K562 (cell line): ENCODE data around the gene LPIN1. TPM values are rescaled to one million over a fixed set of nuclear protein-coding genes. Genes with fewer than 3 reads are reported as not detected.

ENCODE experiments used
- ATF2 ChIP-seq: sonication (generic); formaldehyde crosslinking; IDR thresholded peaks from 2 replicates; pipeline ENCODE4 v1.8.1; 2022; ENCODE audit warnings: missing genetic modification reagents
- ATF7 ChIP-seq: fragments of 450-650 bp; IDR thresholded peaks from 2 replicates; pipeline ENCODE4 v1.7.1; 2014; ENCODE audit warnings: mild to moderate bottlenecking, moderate library complexity
- CBX3 ChIP-seq, 2 experiments: IDR thresholded peaks; 1 replicate in 1 of 2; 2 replicates in 1 of 2; pipeline ENCODE4 v1.6.1; 2012; ENCODE audit warnings: inconsistent platforms in 2 of 2, low read length in 2 of 2, borderline replicate concordance in 1 of 2, control low read depth in 1 of 2
- CCNT2 ChIP-seq: IDR thresholded peaks from 2 replicates; pipeline ENCODE4 v1.6.1; 2011; ENCODE audit warnings: borderline replicate concordance, low read depth, mild to moderate bottlenecking, moderate library complexity, mixed read lengths, low read length; ENCODE audit not compliant: insufficient read length; ENCODE audit errors: extremely low read depth
- HLTF ChIP-seq: fragments of 450-650 bp; IDR thresholded peaks from 2 replicates; pipeline ENCODE4 v1.6.1; 2016
- KAT7 ChIP-seq: sonication (generic); formaldehyde crosslinking; IDR thresholded peaks from 2 replicates; pipeline ENCODE4 v1.8.0; 2022; ENCODE audit warnings: missing genetic modification reagents, mild to moderate bottlenecking, borderline replicate concordance
- MYC ChIP-seq, 2 experiments: fragments of 250-450 bp in 1 of 2; sonication (Bioruptor Pico) in 1 of 2; IDR thresholded peaks; 2 replicates each; pipeline versions ENCODE4 v1.5.1 to v1.6.1; 2012 to 2021; ENCODE audit warnings: low read depth in 2 of 2, borderline replicate concordance in 1 of 2, improper control_type of control experiment in 1 of 2, low read length in 1 of 2, mild to moderate bottlenecking in 1 of 2, moderate library complexity in 1 of 2
- NEUROD1 ChIP-seq: fragments of 150-350 bp; IDR thresholded peaks from 2 replicates; pipeline ENCODE4 v1.6.1; 2014; ENCODE audit warnings: borderline replicate concordance, low read length, low read depth; ENCODE audit not compliant: partially characterized antibody
- NR2C2 ChIP-seq, 2 experiments: fragments of 200-800 bp in 1 of 2; sonication (Bioruptor generic) in 1 of 2; sonication (generic) in 1 of 2; formaldehyde crosslinking in 1 of 2; IDR thresholded peaks; 2 replicates each; pipeline versions ENCODE4 v1.6.1 to v1.8.0; 2016 to 2022; ENCODE audit warnings: mild to moderate bottlenecking in 1 of 2, missing compliant biosample characterization in 1 of 2, missing genetic modification characterization in 1 of 2, missing genetic modification reagents in 1 of 2
- POLR2AphosphoS5 ChIP-seq: IDR thresholded peaks from 2 replicates; pipeline ENCODE4 v1.6.1; 2011; ENCODE audit warnings: mild to moderate bottlenecking, low read depth, low read length, moderate library complexity; ENCODE audit not compliant: control insufficient read depth, insufficient read depth
- RBM22 ChIP-seq: fragments of 200-400 bp; formaldehyde crosslinking; IDR thresholded peaks from 2 replicates; pipeline ENCODE4 v1.6.1; 2018; ENCODE audit warnings: low read length, low read depth; ENCODE audit not compliant: poor library complexity, severe bottlenecking
- RCOR1 ChIP-seq, 2 experiments: IDR thresholded peaks; 2 replicates each; pipeline ENCODE4 v1.6.1; 2012; ENCODE audit warnings: low read depth in 2 of 2, low read length in 2 of 2, borderline replicate concordance in 1 of 2, improper control_type of control experiment in 1 of 2
- STAG1 ChIP-seq: sonication (generic); formaldehyde crosslinking; IDR thresholded peaks from 2 replicates; pipeline ENCODE4 v1.5.0; 2020; ENCODE audit warnings: missing genetic modification reagents, borderline replicate concordance
- TAF9B ChIP-seq: fragments of 450-650 bp; IDR thresholded peaks from 2 replicates; pipeline ENCODE4 v1.6.1; 2018; ENCODE audit warnings: mild to moderate bottlenecking; ENCODE audit not compliant: partially characterized antibody
- TCF3 ChIP-seq: sonication (generic); formaldehyde crosslinking; IDR thresholded peaks from 2 replicates; pipeline ENCODE4 v1.4.0; 2020; ENCODE audit warnings: mild to moderate bottlenecking, missing genetic modification reagents
- ZBED1 ChIP-seq: IDR thresholded peaks from 2 replicates; pipeline ENCODE4 v1.6.1; 2014
- ZNF253 ChIP-seq: fragments of 250-450 bp; sonication (Bioruptor Pico); conservative IDR thresholded peaks from 2 replicates; pipeline ENCODE4 v1.6.1; 2021; ENCODE audit warnings: mild to moderate bottlenecking
- ZNF263 ChIP-seq: sonication (generic); formaldehyde crosslinking; IDR thresholded peaks from 2 replicates; pipeline ENCODE4 v1.8.0; 2022; ENCODE audit warnings: mild to moderate bottlenecking, missing genetic modification reagents, borderline replicate concordance
- ZNF785 ChIP-seq: fragments of 250-450 bp; sonication (Bioruptor Pico); IDR thresholded peaks from 2 replicates; pipeline ENCODE4 v1.4.0; 2020; ENCODE audit warnings: mild to moderate bottlenecking
- polyA plus RNA-seq, 8 experiments: library from polyadenylated mRNA; depleted of rRNA in 4 of 8; stranded (reverse) in 5 of 8; unstranded in 3 of 8; fragments of >200 nt; fragmentation: Nextera tagmentation in 2 of 8; fragmentation: Illumina TruSeq in 1 of 8; extraction: Ambion mirVana in 2 of 8; extraction: Trizol in 1 of 8; gene quantifications; 2 replicates each; pipeline versions ENCODE4 v1.2.1 to v1.2.3, GENCODE V29; 2011 to 2014; ENCODE audit warnings: inconsistent platforms in 1 of 8, missing spikeins in 1 of 8
- total RNA-seq, 7 experiments: library from RNA; depleted of rRNA in 6 of 7; stranded (reverse); fragments of >200 nt in 6 of 7; fragmentation: Illumina TruSeq in 2 of 7; extraction: Trizol in 2 of 7; gene quantifications; 2 replicates each; pipeline versions ENCODE4 v1.2.1 to v1.2.3, GENCODE V29; 2011 to 2021; ENCODE audit warnings: low replicate concordance in 1 of 7
- TF ChIP-seq, protein P1 (sequence below), 2 experiments: fragments of 150-350 bp in 1 of 2; IDR thresholded peaks; 2 replicates each; pipeline ENCODE4 v1.6.1; 2012 to 2016; ENCODE audit warnings: low read depth in 2 of 2, low read length in 2 of 2, mild to moderate bottlenecking in 1 of 2, moderate library complexity in 1 of 2

Gene LPIN1
- total and polyA plus RNA-seq, 9 of the 15 experiments (the other 6 are each of a cell fraction or from before 2014, with no cell fraction given) = 9.2 to 84.0 (median 27.8) TPM

DNA sequence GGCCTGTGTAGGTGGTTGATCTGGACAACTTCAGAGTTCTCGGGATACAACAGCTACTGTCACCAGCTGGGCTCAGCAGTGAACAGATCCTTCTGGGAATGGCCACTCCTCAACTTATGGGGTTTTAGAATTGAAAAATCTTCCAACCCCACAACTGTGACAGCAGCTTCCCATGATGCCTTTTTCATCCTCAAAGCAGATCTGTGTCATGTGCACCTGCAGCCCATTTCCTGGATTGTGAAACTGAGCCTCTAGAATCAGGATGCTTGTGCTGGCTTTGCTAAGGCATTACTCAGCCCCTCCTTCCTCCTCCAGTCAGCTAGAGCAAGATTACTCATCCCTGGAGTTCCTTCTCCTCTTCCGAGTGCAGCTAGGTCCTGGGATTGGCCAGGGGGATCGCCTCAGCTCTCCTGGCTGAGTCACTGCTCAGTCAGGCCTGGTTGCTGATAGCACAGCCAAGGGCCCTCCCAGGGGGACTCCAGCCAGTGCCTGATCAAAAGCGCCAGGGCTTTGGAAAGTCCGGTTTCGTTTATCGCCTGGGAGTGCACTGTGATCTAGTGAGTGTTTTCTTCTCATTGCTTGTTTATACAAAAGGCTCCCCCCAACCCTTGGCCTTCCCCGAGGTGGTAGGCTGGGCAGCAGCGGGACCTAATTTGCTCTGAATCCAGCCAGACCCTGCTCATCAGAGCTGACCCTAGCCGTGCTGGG, 2.4 kb upstream of the LPIN1 start (continued):
- 0 out of 2 replicates have a peak, but pooled peaks have one; percentile 26 for TF ChIP-seq ZBED1
- peak; percentile 96 for TF ChIP-seq ATF7
- TF ChIP-seq, protein P1, sequence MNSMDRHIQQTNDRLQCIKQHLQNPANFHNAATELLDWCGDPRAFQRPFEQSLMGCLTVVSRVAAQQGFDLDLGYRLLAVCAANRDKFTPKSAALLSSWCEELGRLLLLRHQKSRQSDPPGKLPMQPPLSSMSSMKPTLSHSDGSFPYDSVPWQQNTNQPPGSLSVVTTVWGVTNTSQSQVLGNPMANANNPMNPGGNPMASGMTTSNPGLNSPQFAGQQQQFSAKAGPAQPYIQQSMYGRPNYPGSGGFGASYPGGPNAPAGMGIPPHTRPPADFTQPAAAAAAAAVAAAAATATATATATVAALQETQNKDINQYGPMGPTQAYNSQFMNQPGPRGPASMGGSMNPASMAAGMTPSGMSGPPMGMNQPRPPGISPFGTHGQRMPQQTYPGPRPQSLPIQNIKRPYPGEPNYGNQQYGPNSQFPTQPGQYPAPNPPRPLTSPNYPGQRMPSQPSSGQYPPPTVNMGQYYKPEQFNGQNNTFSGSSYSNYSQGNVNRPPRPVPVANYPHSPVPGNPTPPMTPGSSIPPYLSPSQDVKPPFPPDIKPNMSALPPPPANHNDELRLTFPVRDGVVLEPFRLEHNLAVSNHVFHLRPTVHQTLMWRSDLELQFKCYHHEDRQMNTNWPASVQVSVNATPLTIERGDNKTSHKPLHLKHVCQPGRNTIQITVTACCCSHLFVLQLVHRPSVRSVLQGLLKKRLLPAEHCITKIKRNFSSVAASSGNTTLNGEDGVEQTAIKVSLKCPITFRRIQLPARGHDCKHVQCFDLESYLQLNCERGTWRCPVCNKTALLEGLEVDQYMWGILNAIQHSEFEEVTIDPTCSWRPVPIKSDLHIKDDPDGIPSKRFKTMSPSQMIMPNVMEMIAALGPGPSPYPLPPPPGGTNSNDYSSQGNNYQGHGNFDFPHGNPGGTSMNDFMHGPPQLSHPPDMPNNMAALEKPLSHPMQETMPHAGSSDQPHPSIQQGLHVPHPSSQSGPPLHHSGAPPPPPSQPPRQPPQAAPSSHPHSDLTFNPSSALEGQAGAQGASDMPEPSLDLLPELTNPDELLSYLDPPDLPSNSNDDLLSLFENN (IDR thresholded peaks at IDR 0.05; ENCODE audit: low read depth in 2 of 2, low read length in 2 of 2) = 0 out of 4 replicates have a peak, but pooled peaks of 1 of the 2 experiments have one; percentile 35
- TF ChIP-seq TCF3 (CRISPR knock-in tag) = peak; percentile 66; the same call in 1 of the 2 replicates
- peak; percentile 98; the same call in 1 of the 2 replicates for TF ChIP-seq ATF2 (CRISPR knock-in tag)
- peak; percentile 98 for TF ChIP-seq NEUROD1
- no peak for TF ChIP-seq ZNF785 (CRISPR knock-in tag)
- TF ChIP-seq KAT7 (CRISPR knock-in tag) = peak; percentile 60; the same call in 1 of the 2 replicates
- TF ChIP-seq NR2C2 (CRISPR knock-in tag; IDR thresholded peaks at IDR 0.05) = no peak
- peak; percentile 62 for TF ChIP-seq NR2C2 (tag; IDR thresholded peaks at IDR 0.05)
- TF ChIP-seq POLR2AphosphoS5 = peak; percentile 80
- peak; percentile 71; the same call in 1 of the 2 replicates for TF ChIP-seq ZNF263 (CRISPR knock-in tag)
- TF ChIP-seq CBX3 (IDR thresholded peaks at IDR 0.05; ENCODE audit: borderline replicate concordance in 1 of 2, low read length in 2 of 2) = peak in 1 of 2 experiments; percentile 100; a peak in 2 of 3 replicates
- TF ChIP-seq STAG1 (CRISPR knock-in tag) = no peak
- peak; percentile 98 to 100 for TF ChIP-seq RCOR1 (IDR thresholded peaks at IDR 0.05; ENCODE audit: borderline replicate concordance in 1 of 2, low read depth in 2 of 2, low read length in 2 of 2)
- TF ChIP-seq HLTF = 0 out of 2 replicates have a peak, but pooled peaks have one; percentile 69
- TF ChIP-seq ZNF253 (CRISPR knock-in tag) = no peak
- no peak for TF ChIP-seq RBM22
- TF ChIP-seq MYC (IDR thresholded peaks at IDR 0.05; ENCODE audit: low read depth, low read length) = peak; percentile 64; the same call in 1 of the 2 replicates
- TF ChIP-seq MYC (CRISPR knock-in tag; IDR thresholded peaks at IDR 0.05; ENCODE audit: borderline replicate concordance, low read depth) = no peak
- TF ChIP-seq CCNT2 = peak; percentile 82
- peak; percentile 91 for TF ChIP-seq TAF9B
